Hepatocyte (in vitro differentiated cells): ENCODE data around the gene ACTR3C.
"Not testable (repeated sequence)": the region's sequence is repeated elsewhere in the genome, so short reads cannot be mapped to it uniquely, and the experiment has no call there.

Source experiments
- EZH2phosphoT487 ChIP-seq: fragments of 200-600 bp; sonication (generic); IDR thresholded peaks from one replicate; pipeline ENCODE4 v1.6.1; 2018; ENCODE audit warnings: antibody characterized with exemption, mild to moderate bottlenecking, low read depth, moderate library complexity; ENCODE audit not compliant: unreplicated experiment, severe bottlenecking
- TF ChIP-seq, protein P1 (sequence below): fragments of 200-600 bp; sonication (generic); IDR thresholded peaks from 2 replicates; pipeline ENCODE4 v1.5.1; 2016; ENCODE audit warnings: antibody characterized with exemption, mild to moderate bottlenecking; ENCODE audit not compliant: poor library complexity

- TF ChIP-seq, protein P1, sequence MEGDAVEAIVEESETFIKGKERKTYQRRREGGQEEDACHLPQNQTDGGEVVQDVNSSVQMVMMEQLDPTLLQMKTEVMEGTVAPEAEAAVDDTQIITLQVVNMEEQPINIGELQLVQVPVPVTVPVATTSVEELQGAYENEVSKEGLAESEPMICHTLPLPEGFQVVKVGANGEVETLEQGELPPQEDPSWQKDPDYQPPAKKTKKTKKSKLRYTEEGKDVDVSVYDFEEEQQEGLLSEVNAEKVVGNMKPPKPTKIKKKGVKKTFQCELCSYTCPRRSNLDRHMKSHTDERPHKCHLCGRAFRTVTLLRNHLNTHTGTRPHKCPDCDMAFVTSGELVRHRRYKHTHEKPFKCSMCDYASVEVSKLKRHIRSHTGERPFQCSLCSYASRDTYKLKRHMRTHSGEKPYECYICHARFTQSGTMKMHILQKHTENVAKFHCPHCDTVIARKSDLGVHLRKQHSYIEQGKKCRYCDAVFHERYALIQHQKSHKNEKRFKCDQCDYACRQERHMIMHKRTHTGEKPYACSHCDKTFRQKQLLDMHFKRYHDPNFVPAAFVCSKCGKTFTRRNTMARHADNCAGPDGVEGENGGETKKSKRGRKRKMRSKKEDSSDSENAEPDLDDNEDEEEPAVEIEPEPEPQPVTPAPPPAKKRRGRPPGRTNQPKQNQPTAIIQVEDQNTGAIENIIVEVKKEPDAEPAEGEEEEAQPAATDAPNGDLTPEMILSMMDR = not testable (repeated sequence)
- TF ChIP-seq EZH2phosphoT487 = not testable (repeated sequence)
Observed at GRCh38 chr7:150266953-150267665, 56.2 kb downstream of the ACTR3C start.
